ENCODE data around the gene PPARD. TPM values are rescaled to one million over a fixed set of nuclear protein-coding genes. Genes with fewer than 3 reads are reported as not detected.

PPARD gene
- 13.8 and 15.4 TPM in 2 replicates for total RNA-seq (2021)
- percentile 59 among the genes with signal in this experiment for Bru-seq, nascent RNA
- BruChase-seq, experiment 1, labeled RNA remaining after a 2-hour chase: percentile 72 among the genes with signal in this experiment
- percentile 80 among the genes with signal in this experiment for BruChase-seq, experiment 2, labeled RNA remaining after a 6-hour chase
- long read RNA-seq, transcript PPARD-203 (8 exons, 3,747 nt): major isoform, 9 of 38 reads
- long read RNA-seq, partial matches to known transcripts: 15 of 38 reads
- long read RNA-seq, other reads (novel, unspliced or antisense): 12 of 38 reads

DNA sequence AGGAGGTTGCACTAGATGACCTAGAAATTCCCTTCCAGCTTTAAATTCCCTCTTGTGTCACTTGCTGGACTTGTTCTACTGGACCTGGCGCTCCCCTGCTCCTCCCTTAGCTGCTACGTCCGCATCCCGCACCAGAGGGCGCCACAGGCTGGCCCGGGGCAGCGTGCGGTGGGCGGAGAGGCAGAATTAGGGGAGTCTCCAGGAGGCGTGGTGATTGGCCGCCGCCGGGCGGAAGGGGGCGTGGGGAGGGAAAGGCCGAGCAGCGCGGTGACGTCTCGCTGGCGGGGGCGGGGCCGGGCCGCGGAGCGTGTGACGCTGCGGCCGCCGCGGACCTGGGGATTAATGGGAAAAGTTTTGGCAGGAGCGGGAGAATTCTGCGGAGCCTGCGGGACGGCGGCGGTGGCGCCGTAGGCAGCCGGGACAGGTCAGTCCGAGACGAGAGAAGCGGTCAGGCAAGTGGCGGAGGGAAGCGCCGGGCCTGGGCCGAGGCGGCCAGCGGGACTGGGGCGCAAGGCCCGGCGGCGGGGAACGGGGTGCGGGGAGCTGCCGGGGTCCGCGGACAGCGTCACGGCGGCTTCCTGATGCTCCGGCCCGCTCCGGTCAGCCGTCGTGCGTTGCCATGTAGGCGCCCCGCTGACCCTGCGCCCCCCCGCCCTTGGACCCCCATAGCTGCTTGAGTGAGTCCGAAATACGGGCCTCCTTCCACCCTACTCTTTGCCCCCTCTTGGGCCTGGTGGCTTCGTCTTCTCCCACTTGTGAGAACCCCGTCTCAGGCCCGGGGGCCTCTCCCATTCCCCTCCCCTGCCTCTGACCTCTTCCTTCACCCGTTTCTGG lies at the start of gene PPARD:
TSS of gene PPARD (plus strand) at position 301 of the 834 bp plus-strand sequence. CDS start 68,530 bp downstream, outside the sequence.
- POLR2A ChIA-PET (ENCODE audit: low non-redundant PET): interaction anchor here (0.5 to 0.8 kb wide), 2 partner anchors 81 to 390 kb away, joined by 4 to 7 read pairs; no protein-coding TSS in a partner anchor
- TF ChIP-seq, protein P1, sequence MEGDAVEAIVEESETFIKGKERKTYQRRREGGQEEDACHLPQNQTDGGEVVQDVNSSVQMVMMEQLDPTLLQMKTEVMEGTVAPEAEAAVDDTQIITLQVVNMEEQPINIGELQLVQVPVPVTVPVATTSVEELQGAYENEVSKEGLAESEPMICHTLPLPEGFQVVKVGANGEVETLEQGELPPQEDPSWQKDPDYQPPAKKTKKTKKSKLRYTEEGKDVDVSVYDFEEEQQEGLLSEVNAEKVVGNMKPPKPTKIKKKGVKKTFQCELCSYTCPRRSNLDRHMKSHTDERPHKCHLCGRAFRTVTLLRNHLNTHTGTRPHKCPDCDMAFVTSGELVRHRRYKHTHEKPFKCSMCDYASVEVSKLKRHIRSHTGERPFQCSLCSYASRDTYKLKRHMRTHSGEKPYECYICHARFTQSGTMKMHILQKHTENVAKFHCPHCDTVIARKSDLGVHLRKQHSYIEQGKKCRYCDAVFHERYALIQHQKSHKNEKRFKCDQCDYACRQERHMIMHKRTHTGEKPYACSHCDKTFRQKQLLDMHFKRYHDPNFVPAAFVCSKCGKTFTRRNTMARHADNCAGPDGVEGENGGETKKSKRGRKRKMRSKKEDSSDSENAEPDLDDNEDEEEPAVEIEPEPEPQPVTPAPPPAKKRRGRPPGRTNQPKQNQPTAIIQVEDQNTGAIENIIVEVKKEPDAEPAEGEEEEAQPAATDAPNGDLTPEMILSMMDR (conservative IDR thresholded peaks at IDR 0.05; ENCODE audit: low read depth, low read length): peak; percentile 98
- TF ChIP-seq EZH2 (IDR thresholded peaks at IDR 0.05; ENCODE audit: borderline replicate concordance, low read depth, low read length, poor library complexity, severe bottlenecking): no peak
- BruUV-seq (replicated peaks): no TSS peak

DNA sequence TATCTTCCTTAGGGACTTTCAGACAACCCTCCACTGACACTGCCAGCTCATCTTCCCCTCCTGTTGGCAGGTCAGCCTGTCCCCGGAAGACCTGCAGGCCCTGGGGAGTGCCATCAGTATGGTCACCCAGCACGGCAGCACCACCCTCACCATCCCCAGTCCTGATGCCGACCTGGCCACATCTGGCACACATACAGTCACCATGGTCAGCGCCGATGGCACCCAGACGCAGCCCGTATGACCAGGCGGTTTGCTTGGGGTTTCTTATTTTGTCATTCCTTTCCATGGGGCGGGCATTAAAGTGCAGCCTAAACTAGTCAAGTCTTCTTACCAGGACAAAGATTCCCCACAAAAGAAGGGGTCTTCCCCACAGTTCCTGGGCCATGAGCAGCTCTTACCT lies 48.7 kb upstream of the PPARD start:
- CTCF ChIA-PET: interaction anchor here (0.8 to 1.0 kb wide), 2 partner anchors 25 to 155 kb away, joined by 3 read pairs; no protein-coding TSS in a partner anchor
- Histone ChIP-seq H3K27ac (ENCODE audit: low read depth, low read length, poor library complexity, severe bottlenecking) (no peak overlapping the region), H3K9me3 (ENCODE audit: low read depth, low read length, poor library complexity, severe bottlenecking) (no peaks in the 10 kb centered on the region), H3K36me3 (ENCODE audit: insufficient read depth, low read length, poor library complexity, severe bottlenecking) (peaks cover 16% of the 10 kb centered on the region), H3K27me3 (replicated peaks; ENCODE audit: insufficient read depth, low read depth, low read length, poor library complexity) (no peaks in the 10 kb centered on the region), H3K4me3 (ENCODE audit: low read depth, low read length, poor library complexity, severe bottlenecking) (no peak overlapping the region), H3K4me1 (ENCODE audit: insufficient read depth, low read length, poor library complexity, severe bottlenecking) (no peaks in the 10 kb centered on the region)
- POLR2A ChIA-PET (ENCODE audit: low non-redundant PET): no interaction called here
- no TSS peak for BruUV-seq (replicated peaks)
- TF ChIP-seq EZH2 (IDR thresholded peaks at IDR 0.05; ENCODE audit: borderline replicate concordance, low read depth, low read length, poor library complexity, severe bottlenecking): no peak
- TF ChIP-seq, protein P1 (conservative IDR thresholded peaks at IDR 0.05; ENCODE audit: low read depth, low read length): no peak
- intact Hi-C loops (cut with micrococcal nuclease; ENCODE audit: unreplicated experiment): loop anchor here (1.0 kb wide), 1 partner anchor 156 kb away; no protein-coding TSS in a partner anchor
- DNase-seq (ENCODE audit: low spot score): no peak

More for the DNA sequence above, at the start of gene PPARD:
- H3K9me3 ChIP-seq (ENCODE audit: low read depth, low read length, poor library complexity, severe bottlenecking): no peaks in the 10 kb centered on the region
- no peaks in the 10 kb centered on the region for H3K27me3 ChIP-seq (replicated peaks; ENCODE audit: insufficient read depth, low read depth, low read length, poor library complexity)
- H3K36me3 ChIP-seq (ENCODE audit: insufficient read depth, low read length, poor library complexity, severe bottlenecking): peaks cover 3% of the 10 kb centered on the region
- peak within 1 kb of the TSS; percentile 84 for H3K4me3 ChIP-seq (ENCODE audit: low read depth, low read length, poor library complexity, severe bottlenecking)
- DNase-seq (ENCODE audit: low spot score): peak; percentile 97
- H3K4me1 ChIP-seq (ENCODE audit: insufficient read depth, low read length, poor library complexity, severe bottlenecking): peaks cover 3% of the 10 kb centered on the region
- CTCF ChIA-PET: interaction anchor here (0.7 to 2.7 kb wide), 4 partner anchors 73 to 124 kb away, joined by 3 to 42 read pairs (median 6); no protein-coding TSS in a partner anchor
- intact Hi-C loops (cut with micrococcal nuclease; ENCODE audit: unreplicated experiment): loop anchor here (1.0 to 5.0 kb wide), 3 partner anchors 73 to 125 kb away; partner anchors contain the start of gene RPL10A
- H3K27ac ChIP-seq (ENCODE audit: low read depth, low read length, poor library complexity, severe bottlenecking): peak within 1 kb of the TSS; percentile 79

DNA sequence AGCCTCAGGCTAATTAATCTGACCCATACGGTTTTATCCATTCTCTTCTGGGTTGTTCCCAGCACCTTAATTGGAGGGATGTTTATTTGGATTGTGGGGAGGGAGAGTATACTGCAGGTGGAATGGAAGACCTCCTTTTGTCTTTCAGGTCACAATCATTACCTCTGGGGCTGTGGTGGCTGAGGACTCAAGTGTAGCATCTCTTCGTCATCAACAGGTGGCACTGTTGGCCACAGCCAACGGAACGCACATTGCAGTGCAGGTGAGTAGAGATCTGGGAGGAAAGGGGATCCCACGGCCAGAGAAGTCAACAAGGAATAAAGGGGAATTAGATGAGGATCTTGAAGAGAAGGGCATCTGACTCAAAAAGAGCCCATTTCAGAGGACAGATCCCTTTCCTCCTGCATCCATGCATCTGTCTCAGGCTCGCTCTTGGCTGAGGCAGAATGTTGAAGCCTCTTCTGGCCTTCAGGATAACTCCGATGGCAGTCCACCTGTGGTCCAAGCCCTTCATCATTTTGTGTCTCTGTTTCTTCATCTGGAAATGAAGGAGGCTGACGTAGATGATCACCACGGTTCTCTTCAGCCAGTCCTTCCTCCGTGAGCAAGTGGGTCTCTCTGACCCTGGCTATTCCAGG lies 47.9 kb upstream of the PPARD start:
- Histone ChIP-seq H3K9me3 (ENCODE audit: low read depth, low read length, poor library complexity, severe bottlenecking) (no peaks in the 10 kb centered on the region), H3K4me1 (ENCODE audit: insufficient read depth, low read length, poor library complexity, severe bottlenecking) (no peaks in the 10 kb centered on the region), H3K27ac (ENCODE audit: low read depth, low read length, poor library complexity, severe bottlenecking) (no peak overlapping the region), H3K4me3 (ENCODE audit: low read depth, low read length, poor library complexity, severe bottlenecking) (no peak overlapping the region), H3K36me3 (ENCODE audit: insufficient read depth, low read length, poor library complexity, severe bottlenecking) (peaks cover 16% of the 10 kb centered on the region), H3K27me3 (replicated peaks; ENCODE audit: insufficient read depth, low read depth, low read length, poor library complexity) (no peaks in the 10 kb centered on the region)
- ChIA-PET POLR2A (ENCODE audit: low non-redundant PET) (no interaction called here), CTCF (interaction anchor here (1.0 kb wide), 1 partner anchor 155 kb away, joined by 3 read pairs; no protein-coding TSS in a partner anchor)
- DNase-seq (ENCODE audit: low spot score): peak; percentile 48
- no TSS peak for BruUV-seq (replicated peaks)
- intact Hi-C loops (cut with micrococcal nuclease; ENCODE audit: unreplicated experiment): loop anchor here (1.0 kb wide), 1 partner anchor 155 kb away; no protein-coding TSS in a partner anchor
- TF ChIP-seq, protein P1 (conservative IDR thresholded peaks at IDR 0.05; ENCODE audit: low read depth, low read length): peak; percentile 78
- TF ChIP-seq EZH2 (IDR thresholded peaks at IDR 0.05; ENCODE audit: borderline replicate concordance, low read depth, low read length, poor library complexity, severe bottlenecking): no peak

Measured in A673 (cell line).